HEK293T (cell line): Measurements from ENCODE around the gene ROBO3.

ENCODE experiments used
- CTCF ChIA-PET: fragments of 350-600 bp; formaldehyde crosslinking; extraction: SDS; loops from one replicate; lab custom pipeline; 2021; ENCODE audit warnings: antibody characterized with exemption, inconsistent platforms; lab: Yijun Ruan, JAX
- POLR2A ChIA-PET: fragments of 350-600 bp; formaldehyde crosslinking; extraction: SDS; loops from one replicate; lab custom pipeline; 2020; ENCODE audit warnings: antibody characterized with exemption, inconsistent platforms; lab: Yijun Ruan, JAX
- DNase-seq: peaks from one replicate; pipeline ENCODE4 v3.0.0; 2012; ENCODE audit warnings: mixed read lengths; ENCODE audit errors: extremely low spot score
- ARNT ChIP-seq: fragments of 450-650 bp; IDR thresholded peaks from 2 replicates; pipeline ENCODE4 v1.6.1; 2017; ENCODE audit warnings: mild to moderate bottlenecking
- ELF4 ChIP-seq: fragments of 450-650 bp; IDR thresholded peaks from 2 replicates; pipeline ENCODE4 v1.6.1; 2017; ENCODE audit warnings: antibody characterized with exemption
- FOXA1 ChIP-seq: fragments of 450-650 bp; IDR thresholded peaks from 2 replicates; pipeline ENCODE4 v1.6.1; 2016; ENCODE audit warnings: mild to moderate bottlenecking
- FOXK2 ChIP-seq: fragments of 450-650 bp; IDR thresholded peaks from 2 replicates; pipeline ENCODE4 v1.6.1; 2016; ENCODE audit warnings: mild to moderate bottlenecking
- FOXM1 ChIP-seq: fragments of 450-650 bp; IDR thresholded peaks from 2 replicates; pipeline ENCODE4 v1.6.1; 2017; ENCODE audit warnings: mild to moderate bottlenecking, borderline replicate concordance
- HDGF ChIP-seq: fragments of 450-650 bp; IDR thresholded peaks from 2 replicates; pipeline ENCODE4 v1.6.1; 2017; ENCODE audit warnings: antibody characterized with exemption, borderline replicate concordance
- L3MBTL2 ChIP-seq: fragments of 450-650 bp; conservative IDR thresholded peaks from 2 replicates; pipeline ENCODE4 v1.6.1; 2016; ENCODE audit warnings: mild to moderate bottlenecking
- LEF1 ChIP-seq: fragments of 450-650 bp; IDR thresholded peaks from 2 replicates; pipeline ENCODE4 v1.6.1; 2017; ENCODE audit warnings: mild to moderate bottlenecking, borderline replicate concordance
- NFRKB ChIP-seq: fragments of 450-650 bp; IDR thresholded peaks from 2 replicates; pipeline ENCODE4 v1.6.1; 2016; ENCODE audit warnings: mild to moderate bottlenecking, moderate library complexity
- SP1 ChIP-seq: fragments of 450-650 bp; IDR thresholded peaks from 2 replicates; pipeline ENCODE4 v1.6.1; 2017
- SUZ12 ChIP-seq: fragments of 450-650 bp; IDR thresholded peaks from 2 replicates; pipeline ENCODE4 v1.6.1; 2016; ENCODE audit warnings: mild to moderate bottlenecking
- TARDBP ChIP-seq: fragments of 450-650 bp; IDR thresholded peaks from 2 replicates; pipeline ENCODE4 v1.6.1; 2016
- ZNF384 ChIP-seq: fragments of 450-650 bp; IDR thresholded peaks from 2 replicates; pipeline ENCODE4 v1.6.1; 2016
- TF ChIP-seq, protein P1 (sequence below): fragments of 450-650 bp; IDR thresholded peaks from 2 replicates; pipeline ENCODE4 v1.6.1; 2016

The ROBO3 gene

DNA sequence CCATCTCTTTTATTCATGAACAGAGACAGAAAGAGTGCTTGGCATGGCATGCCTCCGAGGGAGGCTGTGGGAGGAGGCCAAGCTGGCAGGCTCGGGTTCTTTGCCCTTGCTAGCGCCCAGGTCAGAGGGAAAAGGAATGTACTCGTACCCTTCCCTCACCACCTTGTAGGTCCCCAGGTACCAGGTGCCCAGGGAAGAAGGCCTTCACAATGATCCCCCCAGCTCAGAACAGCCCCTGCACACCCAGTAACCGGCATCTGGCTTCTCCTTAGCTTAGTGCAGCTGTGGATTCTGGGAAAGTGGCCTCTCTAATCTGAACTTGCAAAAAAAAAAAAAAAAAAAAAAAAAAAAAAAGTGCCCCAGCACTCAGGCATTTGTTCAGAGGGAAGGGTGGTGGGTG lies 55.1 kb downstream of the ROBO3 start:
- TF ChIP-seq ZNF384 (no peak), SUZ12 (no peak), NFRKB (no peak), L3MBTL2 (no peak)
- ChIA-PET CTCF (interaction anchor here (0.6 kb wide), 1 partner anchor 33 kb away, joined by 3 read pairs; no protein-coding TSS in a partner anchor), POLR2A (no interaction called here)
- DNase-seq: no peak

DNA sequence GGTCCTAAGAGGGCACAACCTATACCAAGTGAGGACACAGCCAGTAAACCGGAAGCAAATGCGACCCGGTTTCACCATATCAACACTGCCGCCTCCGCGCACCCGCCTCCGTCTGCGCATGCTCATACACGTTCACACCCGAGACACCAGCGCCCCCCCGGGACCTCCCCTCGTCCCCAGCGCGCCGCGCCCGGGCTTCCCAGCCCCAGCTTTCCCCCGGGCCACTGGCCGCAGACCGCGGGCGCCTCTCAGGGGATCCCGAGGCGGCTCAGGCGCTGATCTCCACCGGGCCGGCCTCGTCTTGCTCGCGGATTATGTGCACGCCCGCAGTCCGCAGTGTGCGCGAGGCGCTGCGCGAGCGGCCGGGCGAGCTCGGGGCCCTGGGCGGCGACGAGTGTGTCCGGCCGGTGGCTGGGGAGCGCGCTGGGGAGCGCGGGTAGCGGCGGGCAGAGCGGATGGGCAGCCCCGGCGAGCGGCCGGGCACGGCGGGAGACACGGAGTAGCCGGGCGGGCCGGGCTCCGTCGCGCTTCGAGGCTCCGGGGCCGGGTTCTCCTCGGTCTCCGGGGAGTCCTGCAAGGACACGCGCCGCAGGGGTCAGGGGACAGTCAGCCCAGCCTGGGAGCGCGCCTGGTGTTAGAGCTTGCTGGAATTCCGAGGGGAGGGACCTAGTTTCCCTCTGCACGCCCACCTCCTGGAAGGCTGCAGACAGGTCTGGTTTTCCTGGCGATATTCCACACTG lies 55.8 kb downstream of the ROBO3 start:
- ChIA-PET POLR2A (no interaction called here), CTCF (interaction anchor here (0.6 kb wide), 1 partner anchor 34 kb away, joined by 3 read pairs; no protein-coding TSS in a partner anchor)
- peak; percentile 31 for DNase-seq
- TF ChIP-seq FOXK2 (no peak), TARDBP (no peak), L3MBTL2 (peak; percentile 44)

DNA sequence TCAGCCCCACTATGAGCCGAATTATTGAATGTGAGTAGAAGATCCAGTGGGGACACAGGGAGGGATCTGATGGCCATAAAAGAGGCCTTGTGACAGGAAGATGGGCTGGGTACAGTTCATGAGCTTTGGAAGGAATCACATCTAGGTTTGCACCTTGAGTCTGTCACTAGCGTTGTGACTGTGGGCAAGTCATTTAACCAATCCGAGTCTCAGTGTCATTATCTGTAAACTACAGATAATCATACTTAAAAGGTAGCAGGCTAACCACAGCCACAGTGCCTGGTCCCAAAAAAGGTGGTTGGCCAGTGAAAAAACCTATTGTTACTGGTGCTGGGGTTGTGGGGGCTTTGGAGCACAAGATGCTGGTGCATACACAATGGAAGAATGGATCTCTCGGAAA lies 57.6 kb downstream of the ROBO3 start:
- CTCF ChIA-PET: no interaction called here
- TF ChIP-seq FOXK2: no peak
- TF ChIP-seq SUZ12: no peak
- TF ChIP-seq TARDBP: no peak
- no peak for TF ChIP-seq ELF4
- POLR2A ChIA-PET: no interaction called here
- DNase-seq: no peak

DNA sequence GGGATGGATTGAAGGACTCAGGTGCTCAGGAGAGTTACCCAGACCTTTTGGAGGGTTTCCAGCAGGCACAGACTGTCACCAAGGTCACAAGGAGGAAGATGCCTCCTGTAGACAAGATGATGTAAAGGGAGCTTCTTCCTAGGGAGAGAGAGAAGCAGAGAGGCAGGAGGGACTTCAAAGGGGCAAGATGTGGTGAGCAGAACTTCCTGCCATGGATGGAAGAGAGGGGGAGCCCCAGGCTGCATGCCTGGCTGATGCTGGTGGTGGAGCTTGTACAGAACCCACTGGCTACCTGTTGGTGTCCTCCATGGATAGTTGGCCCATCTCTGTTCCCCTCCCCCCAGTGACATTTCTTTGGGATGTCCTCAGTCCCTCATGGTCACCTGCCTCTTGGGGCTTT lies 58.1 kb downstream of the ROBO3 start:
- POLR2A ChIA-PET: no interaction called here
- DNase-seq: no peak
- CTCF ChIA-PET: interaction anchor here (0.7 kb wide), 1 partner anchor 1706 kb away, joined by 4 read pairs; no protein-coding TSS in a partner anchor
- TF ChIP-seq SP1 (no peak), HDGF (no peak), ELF4 (no peak), LEF1 (no peak), ZNF384 (no peak), FOXK2 (no peak), FOXM1 (no peak), TARDBP (no peak), FOXA1 (no peak), L3MBTL2 (no peak)

DNA sequence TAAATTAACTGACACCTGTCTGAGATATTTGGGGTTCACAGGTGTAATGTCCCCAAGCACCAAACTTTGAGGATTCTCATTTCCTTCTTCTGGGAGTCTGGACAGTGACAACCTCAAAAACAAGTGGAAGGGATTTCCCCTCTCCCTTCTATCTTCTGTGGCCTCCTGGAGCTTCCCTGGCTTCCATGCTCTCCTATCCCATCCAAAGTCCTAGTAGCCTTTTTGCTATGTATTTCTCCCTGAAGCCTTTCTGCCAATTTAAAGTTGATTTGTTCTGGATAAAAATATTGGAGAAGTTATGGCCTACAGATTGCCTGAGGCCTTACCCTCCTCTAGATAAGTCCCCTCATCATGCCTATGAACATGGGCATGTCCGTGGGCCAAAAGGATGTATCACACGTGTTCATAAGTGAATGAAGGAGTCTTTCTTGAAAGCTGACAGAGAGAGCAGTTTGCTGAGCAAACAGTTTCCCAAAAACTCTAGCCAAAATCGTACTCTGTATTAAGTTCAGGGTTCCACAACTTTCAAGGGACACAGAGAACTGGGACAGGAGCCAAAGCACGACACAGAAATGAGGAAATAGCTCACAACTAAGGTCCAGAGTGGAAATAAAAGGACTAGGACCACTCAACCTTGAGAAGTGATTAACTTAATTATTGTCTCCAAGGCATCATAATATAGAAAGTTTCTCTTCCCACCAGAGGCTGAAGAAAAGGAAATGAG lies 63.9 kb downstream of the ROBO3 start:
- POLR2A ChIA-PET: no interaction called here
- CTCF ChIA-PET: no interaction called here
- DNase-seq: no peak
- TF ChIP-seq NFRKB (no peak), L3MBTL2 (no peak), SUZ12 (no peak)
- TF ChIP-seq, protein P1, sequence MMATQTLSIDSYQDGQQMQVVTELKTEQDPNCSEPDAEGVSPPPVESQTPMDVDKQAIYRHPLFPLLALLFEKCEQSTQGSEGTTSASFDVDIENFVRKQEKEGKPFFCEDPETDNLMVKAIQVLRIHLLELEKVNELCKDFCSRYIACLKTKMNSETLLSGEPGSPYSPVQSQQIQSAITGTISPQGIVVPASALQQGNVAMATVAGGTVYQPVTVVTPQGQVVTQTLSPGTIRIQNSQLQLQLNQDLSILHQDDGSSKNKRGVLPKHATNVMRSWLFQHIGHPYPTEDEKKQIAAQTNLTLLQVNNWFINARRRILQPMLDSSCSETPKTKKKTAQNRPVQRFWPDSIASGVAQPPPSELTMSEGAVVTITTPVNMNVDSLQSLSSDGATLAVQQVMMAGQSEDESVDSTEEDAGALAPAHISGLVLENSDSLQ: no peak

DNA sequence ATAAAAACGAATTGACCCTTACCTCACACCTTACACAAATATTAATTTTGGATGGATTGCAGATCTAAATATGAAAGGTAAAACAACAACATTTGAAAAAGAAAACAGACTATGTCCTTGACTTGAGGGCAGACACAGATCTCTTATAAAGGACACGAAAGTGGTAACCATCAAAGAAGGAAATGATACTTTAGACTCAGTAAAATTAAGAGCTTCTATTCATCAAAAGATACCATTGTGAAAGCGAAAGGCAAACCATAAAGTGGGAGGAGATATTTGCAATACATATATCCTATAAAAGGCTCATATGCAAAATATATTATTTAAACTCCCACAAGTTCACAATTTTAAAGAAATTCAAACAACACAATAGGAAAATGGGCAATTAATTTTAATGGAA lies 65.6 kb downstream of the ROBO3 start:
- TF ChIP-seq HDGF (no peak), FOXK2 (no peak), ARNT (no peak), TARDBP (no peak), SP1 (no peak), ELF4 (no peak)
- no peak for DNase-seq
- CTCF ChIA-PET: no interaction called here
- POLR2A ChIA-PET: no interaction called here
